HL-60/S4 treated with phorbol 12-myristate 13-acetate at 8.2 ng/mL for 4 days and 3 days (cell line): ENCODE measurements around the gene TECR.
"Not testable (repeated sequence)": the region's sequence is repeated elsewhere in the genome, so short reads cannot be mapped to it uniquely, and the experiment has no call there.

ENCODE experiments used
- in situ Hi-C: fragments of 300-500 bp; cut with MboI; formaldehyde crosslinking; loops from 2 replicates; pipeline ENCODE4 v1.15.0; 2022; ENCODE audit warnings: low sequenced_read_pairs

Gene TECR

DNA sequence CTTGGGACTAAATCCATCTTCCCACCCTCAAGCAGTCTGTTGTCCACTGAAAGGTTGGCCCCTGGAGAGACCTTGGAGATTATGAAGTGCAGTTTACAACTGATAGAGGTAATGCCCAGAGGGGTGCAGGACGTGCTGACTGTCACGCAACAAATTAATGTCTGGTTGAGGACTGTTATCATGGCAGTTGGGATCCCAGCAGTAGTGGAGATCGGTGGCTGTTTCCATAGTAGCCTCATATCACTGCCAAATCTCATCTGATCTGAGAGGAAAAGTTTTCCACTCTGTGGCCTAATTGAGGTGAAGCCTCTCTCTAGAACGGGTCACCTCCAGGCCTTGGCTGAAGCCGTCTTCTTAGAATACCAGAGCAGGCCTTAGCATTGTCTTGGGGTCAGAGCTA lies 4.1 kb downstream of the TECR start:
- in situ Hi-C loops = no loop called here

DNA sequence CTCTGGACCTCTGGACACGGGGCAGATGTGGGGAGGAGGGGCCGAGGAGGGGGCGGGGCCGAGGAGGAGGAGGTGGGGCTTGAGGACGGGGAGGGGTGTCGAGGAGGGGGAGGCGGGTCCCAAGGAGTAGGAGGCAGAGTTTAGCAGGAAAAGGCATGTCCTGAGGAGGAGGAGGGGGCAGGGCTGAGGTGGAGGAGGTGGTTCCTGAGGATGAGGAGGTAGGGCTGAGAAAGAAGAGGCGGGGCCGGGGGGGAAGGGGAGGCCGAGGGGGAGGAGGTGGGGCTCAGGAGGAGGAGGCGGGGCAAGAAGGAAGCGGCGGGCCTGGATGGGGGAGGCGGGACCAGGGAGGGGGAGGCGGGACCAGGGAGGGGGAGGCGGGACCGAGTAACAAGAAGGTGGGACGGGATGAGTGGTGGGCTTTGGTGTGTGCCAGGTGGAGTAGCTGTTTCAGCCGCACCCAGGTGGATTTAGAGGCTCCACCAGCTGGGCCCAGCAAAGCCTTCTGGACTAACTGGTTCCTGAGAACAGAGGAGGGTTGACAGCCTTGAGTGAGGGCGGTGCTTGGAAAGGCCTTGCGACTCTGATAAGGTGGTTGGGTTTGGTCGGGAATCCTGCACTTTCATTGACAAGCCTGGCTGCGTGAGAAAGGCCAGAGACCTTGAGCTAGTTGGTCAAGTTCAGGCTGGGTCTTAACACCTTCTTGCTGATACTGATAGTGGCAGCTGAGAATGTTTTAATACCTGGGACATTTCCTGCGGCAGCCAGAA lies 7.7 kb downstream of the TECR start:
- in situ Hi-C loops = no loop called here

DNA sequence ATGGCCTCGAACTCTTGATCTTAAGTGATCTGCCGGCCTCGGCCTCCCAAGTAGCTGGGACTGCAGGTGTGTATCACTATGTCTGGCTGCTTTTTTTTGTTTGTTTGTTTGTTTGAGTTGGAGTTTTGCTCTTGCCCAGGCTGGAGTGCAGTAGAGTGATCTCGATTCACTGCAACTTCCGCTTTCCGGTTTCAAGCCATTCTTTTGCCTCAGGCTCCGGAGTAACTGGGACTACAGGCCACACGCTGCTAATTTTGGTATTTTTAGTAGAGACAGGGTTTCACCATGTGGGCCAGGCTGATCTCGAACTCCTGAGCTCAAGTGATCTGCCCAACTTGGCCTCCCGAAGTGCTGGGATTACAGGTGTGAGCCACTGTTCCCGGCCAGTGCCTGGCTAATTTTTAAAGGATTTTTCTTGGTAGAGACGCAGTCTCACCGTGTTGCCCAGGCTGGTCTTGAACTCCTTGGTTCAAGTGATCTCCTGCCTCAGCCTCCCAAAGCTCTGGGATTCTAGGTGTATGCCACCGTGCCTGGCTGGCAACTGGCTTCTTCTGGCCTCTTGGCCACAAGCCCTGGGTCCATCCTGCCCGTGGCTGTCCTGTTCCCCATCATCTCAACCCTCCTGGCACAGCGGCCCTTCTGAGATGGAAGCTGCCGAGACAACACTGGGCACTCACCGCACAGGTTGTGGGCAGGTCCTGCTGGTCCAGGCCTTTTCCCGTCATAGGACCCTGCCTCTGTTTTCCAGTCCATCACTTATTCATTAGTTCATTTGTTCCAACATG lies 11.5 kb downstream of the TECR start:
- in situ Hi-C loops = no loop called here

DNA sequence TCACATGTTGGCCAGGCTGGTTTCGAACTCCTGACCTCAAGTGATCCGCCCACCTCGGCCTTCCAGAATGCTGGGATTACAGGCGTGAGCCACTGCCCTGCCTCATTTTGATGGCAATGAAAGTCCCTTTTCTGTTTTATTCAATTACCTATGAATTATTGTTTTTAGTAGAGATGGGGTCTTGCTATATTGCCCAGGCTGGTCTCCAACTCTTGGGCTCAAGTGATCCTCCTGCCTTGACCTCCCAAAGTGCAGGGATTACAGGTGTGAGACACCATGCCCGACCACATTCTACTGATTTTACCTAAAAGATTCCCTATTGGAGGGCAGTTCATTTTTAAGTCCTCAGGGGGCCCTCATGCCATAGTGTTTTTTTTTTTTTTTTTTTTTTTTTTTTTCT lies 12.6 kb downstream of the TECR start:
- in situ Hi-C loops = not testable (repeated sequence)

DNA sequence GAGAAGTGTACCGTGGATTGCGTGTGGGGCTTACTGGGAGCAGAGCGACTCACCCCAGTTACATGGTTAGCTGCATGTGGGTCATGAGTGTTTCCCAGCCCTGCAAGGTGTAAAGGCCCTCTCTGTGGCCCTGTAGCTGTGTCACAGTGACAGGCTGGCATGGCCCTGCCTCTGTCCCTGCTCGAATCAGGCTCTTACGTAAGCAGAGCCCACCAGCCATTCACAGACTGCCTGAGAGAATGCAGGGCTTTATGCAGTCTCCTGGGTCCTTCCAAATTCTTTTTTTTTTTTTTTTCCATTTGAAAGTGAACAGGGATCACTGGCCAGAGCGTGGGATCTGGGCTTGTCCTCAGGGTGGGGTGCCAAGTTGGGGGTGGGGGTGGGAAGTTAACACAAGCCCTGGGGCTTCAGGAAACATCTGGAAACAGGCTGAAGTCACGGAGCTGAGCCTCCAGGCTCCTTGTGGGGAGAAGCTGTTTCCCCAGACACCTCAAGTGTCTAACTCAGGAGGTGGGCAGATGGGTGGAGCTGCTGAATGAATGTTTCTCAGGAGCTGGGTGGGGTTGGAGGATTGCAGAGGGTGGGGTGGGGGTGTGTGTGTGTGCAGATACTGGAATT lies 13.4 kb downstream of the TECR start:
- in situ Hi-C loops = no loop called here

DNA sequence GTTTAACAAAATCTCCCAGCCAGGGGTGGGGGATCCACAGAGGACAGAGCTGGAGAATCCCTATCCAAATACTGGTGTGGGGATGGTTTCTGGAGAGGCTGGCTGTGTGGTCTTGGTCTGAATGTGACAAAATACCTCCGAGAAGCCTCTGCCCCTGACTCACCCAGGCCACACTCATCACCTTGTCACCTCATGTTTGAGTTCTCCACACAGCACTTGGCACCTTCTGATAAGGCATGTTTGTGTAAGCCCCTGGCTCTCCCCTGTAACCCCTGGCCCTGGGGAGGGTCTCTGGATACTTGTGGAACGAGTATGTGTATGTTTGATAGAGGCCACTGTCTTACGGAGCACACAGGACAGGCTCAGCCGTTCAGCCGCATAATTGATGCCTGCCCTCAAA lies 14.7 kb downstream of the TECR start:
- in situ Hi-C loops = no loop called here

DNA sequence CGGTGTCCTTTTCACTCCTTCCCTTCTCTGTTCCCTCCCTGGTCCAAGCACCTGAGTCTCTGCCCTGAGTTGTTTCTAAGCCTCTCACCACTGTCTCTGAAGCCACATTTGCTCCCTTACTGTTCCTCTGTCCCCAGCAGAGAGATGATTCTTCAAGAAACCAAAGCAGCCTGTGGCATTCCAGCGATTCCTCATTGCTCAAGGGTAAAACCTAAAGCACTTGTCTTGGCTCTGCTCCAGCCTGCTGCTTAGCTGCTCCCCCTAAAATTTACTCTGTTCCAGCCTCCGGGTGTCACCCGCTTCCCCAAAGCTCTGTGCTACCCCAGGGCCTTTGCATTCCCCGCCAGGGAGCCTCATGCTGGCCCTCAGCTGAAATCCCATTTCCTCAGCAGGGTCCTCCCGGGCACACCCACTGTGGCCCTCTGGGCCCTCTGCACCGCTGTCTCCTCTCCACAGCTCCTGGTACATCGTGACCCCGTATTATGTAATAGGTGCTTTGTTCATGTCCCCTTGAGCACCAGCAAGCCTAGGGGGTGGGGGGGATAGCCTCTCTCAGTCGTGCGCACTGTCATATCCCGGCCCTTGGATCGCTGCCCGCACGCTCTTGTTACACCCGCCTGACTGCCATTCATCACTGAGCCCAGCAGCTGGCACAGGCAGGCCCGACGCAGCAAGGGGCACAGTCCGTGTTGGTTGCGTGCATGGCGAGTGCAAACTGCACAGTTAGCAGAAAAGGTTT lies 15.8 kb downstream of the TECR start:
- in situ Hi-C loops = no loop called here

DNA sequence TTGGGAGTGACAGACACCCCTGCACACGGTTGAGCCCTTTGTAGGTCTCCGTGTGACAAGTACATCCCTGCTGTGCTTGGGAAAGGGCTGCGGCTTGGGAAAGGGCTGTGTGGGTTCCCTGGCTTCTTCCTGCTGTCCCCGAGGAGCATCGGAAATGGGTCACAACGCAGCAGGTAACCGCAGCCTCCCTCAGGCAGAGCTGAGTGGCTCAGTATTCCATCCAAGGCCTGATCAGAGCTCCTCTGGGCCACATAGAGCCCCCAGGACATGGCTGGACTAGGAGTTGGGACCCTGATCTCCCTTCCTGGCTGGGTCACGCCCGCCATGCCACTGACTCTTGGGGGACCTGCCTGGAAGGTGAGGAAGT lies 16.3 kb downstream of the TECR start:
- in situ Hi-C loops = no loop called here

DNA sequence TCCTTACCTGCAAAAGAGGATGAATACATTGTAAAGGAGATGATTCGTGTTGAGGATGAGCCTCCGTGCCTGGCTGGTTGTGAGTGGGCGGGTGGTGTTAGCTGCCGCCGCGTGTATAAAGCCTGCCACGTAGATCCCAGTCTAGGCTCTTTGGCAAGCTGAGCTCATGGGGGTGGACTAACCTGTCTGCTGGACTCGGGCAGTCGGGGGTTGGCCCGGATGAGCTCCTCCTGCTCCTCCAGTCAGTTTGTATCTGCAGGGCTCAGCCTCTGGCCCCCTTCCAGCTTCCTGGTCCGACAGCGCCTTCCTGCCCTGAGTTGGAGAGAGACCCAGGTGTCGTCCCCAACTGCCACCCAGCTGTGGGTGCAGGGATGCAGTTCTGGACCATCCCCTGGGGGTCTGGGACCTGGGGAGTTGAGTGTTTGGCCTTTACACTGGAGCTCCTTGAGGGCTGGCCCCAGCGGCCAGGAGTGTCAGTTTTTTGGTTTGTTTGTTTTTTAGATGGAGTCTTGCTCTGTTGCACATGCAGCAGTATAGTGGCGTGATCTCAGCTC lies 20.9 kb downstream of the TECR start:
- in situ Hi-C loops = no loop called here

DNA sequence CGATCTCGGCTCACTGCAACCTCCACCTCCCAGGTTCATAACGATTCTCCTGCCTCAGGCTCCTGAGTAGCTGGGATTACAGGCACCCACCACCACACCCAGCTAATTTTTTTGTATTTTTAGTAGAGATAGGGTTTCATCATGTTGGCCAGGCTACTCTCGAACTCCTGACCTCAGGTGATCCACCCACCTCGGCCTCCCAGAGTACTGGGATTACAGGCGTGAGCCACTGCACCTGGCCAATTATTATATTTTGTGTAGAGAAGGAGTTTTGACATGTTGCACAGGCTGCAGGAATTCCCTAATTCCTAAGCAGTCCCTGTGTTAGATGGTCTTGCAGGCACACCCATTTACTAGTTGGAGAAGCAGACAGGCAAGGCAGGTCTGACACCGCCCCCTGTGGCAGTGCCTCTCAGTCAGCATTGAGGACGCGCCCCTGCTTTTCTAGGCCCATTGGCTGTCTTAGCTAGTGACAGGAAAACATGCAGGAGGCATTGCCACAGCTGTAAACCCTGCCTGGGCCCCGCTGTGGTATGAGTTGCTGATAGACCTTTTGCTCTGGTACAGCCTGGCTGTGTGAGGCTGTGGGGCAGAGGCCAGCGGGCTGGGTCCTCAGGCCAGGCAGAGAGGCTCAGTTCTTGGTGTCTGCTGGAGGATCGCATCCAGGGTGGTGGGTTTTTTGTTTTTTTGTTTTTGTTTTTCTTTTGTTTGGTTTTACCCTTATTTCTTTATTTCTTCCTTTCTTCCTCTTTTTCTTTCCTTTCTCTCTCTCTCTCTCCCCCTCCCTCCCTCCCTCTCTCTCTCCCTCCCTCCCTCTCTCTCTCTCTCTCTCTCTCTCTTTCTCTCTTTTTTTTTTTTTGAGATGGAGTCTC lies 22.0 kb downstream of the TECR start:
- in situ Hi-C loops = not testable (repeated sequence)

DNA sequence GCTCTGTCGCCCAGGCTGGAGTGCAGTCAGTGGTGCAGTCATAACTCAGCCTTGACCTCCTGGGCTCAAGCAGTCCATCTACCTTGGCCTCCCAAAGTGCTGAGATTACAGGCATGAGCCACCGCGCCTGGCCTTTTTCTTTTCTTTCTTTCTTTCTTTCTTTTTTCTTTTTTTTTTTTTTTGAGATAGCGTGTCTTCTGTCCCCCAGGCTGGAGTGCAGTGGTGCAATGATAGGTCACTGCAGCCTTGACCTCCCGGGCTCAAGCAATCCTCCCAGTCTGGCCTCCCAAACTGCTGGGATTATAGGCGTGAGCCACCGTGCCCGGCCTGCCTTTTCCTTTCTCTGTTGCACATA lies 22.6 kb downstream of the TECR start:
- in situ Hi-C loops = not testable (repeated sequence)

DNA sequence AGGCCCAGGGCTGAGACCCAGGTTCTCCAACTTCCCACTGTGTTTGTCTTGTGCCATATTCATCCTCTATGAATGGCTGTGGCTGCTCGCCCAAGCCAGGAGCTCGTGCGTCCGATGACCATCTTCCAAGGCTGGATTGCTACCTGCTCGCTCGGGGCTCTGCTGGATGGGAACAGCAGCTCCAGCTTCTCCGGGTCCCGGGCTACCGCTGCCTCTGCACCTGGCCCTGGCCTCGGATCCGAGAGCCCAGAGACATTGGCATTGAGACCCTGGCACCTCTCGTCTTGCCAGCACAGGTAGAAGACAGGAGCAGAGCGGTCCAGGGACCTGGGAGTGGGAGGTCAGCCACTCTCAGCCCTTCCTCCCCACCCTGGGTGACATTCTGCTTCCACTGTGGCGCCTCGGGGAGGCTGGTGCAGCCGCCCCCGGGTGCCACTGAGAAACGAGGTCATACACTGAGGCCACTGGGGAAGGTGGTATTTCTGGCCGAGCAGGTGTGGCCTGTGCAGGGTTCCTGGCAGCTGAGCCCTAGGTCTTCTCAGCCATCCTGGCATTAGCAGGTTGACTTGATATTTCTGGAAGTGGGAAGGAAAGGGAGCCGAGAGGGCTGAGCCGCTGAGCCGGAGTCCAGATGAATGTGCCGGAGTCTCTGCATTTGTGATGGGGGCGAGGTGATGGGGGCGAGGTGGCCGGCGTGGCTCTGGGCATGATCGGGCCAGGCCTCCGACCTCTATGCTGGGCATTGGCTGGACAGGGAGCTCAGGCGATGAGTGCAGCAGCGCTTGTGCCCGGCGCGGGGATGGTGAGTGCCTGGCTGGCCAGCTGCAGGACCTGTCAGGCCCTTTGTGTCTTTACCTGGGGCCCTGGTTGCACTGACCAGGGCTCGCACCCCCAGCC lies 23.9 kb downstream of the TECR start:
- in situ Hi-C loops = no loop called here

DNA sequence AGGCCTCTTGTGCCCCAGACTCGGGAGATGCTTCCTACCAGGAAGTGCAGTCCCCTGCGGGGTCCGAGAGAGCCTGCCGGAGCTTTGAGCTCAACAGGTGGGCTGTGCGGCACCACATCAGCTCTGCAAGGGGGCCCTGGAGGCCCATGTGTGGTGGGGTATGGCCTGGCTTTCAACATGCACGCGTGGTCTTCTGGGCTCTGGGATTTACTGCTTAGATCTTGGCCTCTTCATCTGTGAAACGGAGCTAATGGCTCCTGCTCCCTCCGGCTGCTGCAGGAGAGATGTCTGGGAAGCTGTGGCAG lies 24.5 kb downstream of the TECR start:
- in situ Hi-C loops = no loop called here

DNA sequence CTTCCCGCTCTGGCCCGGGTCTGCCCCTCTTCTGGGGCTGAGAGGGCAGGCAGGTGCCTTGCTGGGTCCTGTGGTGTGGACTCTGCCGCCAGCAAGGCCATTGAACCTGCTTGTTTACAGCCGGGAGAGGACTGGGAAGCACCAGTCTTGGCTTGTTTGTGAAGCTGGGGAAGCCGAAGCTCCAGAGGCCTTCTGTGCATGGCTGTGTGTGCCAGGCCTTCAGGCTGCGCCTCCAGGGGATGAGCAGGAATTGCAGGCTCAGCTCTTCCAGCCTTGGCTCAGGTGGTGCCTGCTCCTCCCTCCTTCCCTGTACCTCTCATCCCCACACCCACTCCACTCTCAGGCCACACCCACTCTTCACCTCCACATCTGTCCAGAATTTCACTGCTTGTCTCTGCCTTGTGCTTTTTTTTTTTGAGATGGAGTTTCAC lies 25.0 kb downstream of the TECR start:
- in situ Hi-C loops = no loop called here

DNA sequence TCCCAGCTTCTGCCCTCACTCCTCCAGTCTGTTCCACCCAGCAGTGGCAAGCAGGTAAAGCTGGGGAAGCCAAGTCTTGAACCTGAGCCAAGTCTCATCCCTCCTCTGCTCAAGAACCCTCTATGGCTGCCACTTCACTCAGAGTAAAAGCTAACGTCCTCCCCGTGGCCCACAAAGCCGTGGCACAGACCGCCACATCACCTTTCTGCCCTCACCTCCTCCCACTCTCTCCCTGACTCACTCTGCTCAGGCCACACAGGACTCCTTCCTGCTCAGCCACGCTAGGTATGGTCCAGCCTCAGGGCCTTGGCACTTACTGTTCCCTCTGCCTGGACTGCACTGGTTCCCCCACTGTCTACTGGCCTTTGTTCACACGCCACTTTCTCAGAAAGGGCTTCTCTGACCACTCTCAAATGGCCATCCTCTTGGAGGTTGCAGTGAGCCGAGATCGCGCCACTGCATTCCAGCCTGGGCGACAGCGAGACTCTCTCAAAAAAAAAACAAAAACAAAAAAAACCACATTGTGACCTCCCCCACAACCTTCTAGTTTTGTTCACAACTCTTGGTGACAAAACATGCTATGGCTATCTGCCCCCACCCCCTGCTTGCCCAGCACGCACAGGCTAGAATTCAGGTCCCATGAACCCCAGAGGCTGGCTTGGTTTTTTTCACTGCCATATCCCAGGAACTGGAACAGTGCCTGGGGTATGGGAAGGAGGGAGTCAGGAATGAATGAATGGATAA lies 26.7 kb downstream of the TECR start:
- in situ Hi-C loops = no loop called here

DNA sequence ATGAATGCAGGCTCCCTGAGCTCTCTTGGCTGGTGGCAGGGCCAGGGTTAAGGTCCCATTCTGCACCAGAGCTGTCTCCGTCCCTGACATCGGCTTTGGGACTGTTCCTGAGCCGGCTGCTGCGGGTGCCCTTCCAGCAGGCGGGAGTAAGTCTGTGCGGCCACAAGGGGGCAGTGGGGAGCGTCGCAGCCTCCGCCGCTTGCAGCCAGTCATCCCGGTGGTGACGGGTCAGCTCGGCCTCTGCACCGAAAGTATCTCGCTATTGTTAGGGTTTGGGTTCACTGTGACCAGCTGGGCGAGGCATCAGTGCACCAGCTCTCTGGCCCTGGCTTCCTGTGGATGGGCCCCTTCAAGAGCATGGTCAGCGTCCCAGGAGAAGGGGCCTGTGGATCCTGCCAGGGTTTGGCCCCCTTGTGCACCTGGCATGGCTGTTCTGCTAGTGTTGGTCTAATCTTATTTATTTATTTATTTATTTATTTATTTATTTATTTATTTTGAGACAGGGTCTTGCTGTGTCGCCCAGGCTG lies 27.3 kb downstream of the TECR start:
- in situ Hi-C loops = no loop called here

DNA sequence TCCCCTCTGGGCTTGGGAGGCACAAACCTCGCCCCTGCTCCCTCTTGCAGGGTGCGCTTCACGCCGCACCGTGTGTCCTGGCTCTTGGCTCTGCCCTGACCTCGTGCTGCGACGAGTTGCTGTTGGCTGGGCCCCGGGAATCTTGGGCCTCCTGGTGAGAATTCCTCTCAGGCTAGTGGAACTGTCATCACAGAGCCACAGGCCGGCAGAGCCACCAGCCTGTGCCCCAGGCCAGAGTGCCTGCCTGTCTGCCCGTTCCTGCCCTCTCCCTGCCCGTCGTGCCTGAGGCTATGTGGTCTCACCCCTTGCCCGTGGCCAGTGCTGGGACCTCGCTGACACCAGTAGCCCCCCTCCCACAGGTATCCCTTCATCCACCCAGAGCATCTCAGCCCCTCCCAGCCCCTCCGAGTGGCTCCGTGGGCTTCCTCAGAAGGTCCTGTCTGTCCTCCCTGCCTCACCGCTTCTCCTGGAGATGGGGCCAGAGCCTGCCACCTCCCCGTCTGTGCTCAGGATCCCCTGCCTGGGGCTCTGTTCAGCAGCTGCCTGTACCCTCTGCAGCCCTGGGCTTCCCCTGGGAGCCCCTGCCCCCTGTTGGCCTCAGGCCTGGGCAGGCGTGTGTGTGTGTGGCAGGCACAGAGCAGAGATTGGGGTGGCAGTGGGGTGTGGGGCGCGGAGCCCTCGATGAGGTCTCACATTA lies 29.1 kb downstream of the TECR start:
- in situ Hi-C loops = no loop called here
